ENCODE data around the gene FAM171A2.
"Not testable (repeated sequence)": the region's sequence is repeated elsewhere in the genome, so short reads cannot be mapped to it uniquely, and the experiment has no call there.

The FAM171A2 gene

DNA sequence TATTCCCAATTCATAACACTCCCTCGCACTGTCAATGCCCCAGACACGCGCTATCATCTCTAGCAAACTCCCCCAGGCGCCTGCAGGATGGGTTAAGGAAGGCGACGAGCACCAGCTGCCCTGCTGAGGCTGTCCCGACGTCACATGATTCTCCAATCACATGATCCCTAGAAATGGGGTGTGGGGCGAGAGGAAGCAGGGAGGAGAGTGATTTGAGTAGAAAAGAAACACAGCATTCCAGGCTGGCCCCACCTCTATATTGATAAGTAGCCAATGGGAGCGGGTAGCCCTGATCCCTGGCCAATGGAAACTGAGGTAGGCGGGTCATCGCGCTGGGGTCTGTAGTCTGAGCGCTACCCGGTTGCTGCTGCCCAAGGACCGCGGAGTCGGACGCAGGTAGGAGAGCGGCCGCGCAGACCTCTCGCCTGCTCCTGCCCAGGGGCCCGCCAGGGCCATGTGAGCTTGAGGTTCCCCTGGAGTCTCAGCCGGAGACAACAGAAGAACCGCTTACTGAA is 18.7 kb downstream of the FAM171A2 start, which contains the start of gene GRN:
Gene GRN, plus strand, starts transcription at position 364 of the 515 bp plus-strand sequence. CDS start 3,863 bp downstream, outside the sequence.
- peak; percentile 99 for DNase-seq

GRCh38 chr17:44343510-44344209 is 20.0 kb downstream of the FAM171A2 start:
- DNase-seq: no peak

GRCh38 chr17:44340553-44340952 is 23.1 kb downstream of the FAM171A2 start:
- not testable (repeated sequence) for DNase-seq

DNA sequence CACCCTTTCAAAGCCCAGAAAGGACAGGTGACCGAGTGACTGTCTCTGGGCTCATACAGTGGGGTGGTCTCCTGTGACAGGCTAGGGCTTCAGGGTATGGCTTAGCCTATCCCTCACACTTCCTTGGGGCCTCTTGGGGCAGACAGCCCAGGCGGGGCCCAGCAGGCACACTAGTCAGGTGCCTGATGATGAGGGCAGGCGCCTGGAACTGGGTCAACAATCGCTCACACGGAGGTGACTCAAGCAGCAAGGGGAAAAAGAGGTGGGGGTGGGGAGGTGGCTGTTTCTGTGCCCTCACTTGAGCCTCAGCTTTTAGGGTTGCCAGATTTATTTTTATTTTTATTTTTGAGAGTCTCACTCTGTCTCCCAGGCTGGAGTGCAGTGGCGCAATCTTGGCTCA is 25.0 kb downstream of the FAM171A2 start:
- no peak for DNase-seq

DNA sequence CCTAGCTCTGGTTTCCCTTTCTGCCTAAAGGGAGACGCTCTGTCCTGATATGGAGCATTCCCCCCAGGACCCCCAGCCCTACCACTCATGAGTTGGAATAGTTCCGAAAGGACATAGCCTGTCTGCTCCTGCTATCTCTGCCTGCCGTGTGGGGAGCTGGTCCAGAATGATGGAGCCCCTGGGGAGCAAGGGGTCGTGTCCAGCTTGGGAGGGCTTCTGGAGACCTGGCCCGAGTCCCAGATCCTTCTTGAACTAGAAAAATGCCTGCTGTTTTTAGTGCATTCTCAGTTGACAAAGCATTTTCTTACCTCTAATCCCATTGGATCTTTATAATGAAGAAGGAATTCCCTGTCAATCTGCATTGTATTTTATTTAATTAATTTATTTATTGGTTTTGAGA is 27.7 kb downstream of the FAM171A2 start:
- no peak for DNase-seq

- no peak for DNase-seq
Observed at GRCh38 chr17:44335564-44335963, 28.1 kb downstream of the FAM171A2 start.

- DNase-seq: peak in 1 of 2 experiments; percentile 30
Observed at GRCh38 chr17:44334727-44335126, 28.9 kb downstream of the FAM171A2 start.

GRCh38 chr17:44334315-44334714 is 29.3 kb downstream of the FAM171A2 start:
- DNase-seq: no peak

DNA sequence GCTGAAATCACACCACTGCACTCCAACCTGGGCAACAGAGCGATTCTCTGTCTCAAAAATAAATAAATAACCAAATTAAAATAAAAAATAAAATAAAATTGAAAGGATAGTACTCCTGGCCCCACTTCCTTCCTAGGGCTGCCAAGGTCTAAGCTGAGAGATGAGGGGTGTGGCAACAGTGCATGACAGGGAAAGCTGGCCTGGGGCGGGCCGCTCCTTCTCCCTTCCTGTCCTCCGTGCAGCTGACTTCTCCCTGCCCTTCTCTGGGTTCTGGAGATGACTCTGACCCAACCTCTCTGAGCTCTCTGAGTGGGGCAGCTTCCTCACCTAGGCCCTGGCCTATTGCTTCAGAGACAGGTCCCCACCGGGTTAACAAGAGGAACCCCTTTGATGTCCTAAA is 30.3 kb downstream of the FAM171A2 start:
- no peak for DNase-seq

DNA sequence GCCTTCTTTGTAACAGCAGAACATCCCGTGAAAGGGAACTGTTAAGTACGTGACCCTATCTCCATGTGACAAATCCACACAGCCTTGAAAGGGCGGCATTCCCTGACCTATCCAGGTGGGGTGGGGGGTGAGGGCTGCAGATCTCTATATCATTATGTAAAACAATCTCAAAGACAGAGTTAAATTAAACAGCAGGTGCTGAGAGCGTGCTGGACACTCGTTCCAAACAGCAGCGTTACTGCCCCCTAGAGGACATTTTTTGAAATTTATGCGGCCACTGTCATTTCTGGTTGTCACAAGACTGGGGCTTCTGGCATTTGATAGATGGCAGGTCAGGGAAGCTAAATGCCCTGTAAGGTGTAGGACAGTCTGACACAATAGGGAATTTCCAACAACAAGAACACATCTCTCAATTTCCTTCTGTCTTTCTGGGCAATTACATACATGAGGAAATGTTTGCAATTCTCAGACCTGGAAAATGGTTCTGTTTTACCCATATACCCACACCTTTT is 32.3 kb downstream of the FAM171A2 start:
- peak; percentile 93 to 97 for DNase-seq

DNA sequence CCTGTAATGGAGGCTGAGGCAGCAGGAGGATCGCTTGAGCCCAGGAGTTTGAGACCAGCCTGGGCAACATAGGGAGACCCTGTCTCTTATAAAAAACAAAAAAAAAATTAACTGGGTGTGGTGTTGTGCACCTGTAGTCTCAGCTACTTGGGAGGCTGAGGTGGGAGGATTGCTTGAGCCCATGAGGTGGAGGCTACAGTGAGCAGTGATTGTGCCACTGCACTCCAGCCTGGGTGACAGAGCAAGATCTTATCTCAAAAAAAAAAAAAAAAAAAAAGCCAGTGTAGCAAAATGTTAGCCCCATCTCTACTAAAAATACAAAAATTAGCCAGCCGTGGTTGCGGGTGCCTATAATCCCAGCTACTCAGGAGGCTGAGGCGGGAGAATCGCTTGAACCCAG is 33.4 kb downstream of the FAM171A2 start:
- not testable (repeated sequence) for DNase-seq

DNA sequence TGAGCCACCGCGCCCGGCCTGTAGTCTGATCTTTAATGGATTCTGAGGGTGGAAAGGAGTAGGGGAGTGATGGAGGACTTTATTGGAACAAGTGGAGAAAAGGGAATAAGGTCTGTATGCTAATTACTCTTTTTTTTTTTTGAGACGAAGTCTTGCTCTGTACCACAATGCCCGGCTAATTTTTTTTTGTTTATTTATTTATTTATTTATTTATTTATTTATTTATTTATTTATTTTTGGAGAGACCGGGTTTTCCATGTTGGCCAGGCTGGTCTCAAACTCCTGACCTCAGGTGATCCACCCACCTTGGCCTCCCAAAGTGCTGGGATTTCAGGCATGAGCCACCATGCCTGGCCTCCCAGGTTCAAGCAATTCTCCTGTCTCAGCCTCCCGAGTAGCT is 34.1 kb downstream of the FAM171A2 start:
- DNase-seq: not testable (repeated sequence)

DNA sequence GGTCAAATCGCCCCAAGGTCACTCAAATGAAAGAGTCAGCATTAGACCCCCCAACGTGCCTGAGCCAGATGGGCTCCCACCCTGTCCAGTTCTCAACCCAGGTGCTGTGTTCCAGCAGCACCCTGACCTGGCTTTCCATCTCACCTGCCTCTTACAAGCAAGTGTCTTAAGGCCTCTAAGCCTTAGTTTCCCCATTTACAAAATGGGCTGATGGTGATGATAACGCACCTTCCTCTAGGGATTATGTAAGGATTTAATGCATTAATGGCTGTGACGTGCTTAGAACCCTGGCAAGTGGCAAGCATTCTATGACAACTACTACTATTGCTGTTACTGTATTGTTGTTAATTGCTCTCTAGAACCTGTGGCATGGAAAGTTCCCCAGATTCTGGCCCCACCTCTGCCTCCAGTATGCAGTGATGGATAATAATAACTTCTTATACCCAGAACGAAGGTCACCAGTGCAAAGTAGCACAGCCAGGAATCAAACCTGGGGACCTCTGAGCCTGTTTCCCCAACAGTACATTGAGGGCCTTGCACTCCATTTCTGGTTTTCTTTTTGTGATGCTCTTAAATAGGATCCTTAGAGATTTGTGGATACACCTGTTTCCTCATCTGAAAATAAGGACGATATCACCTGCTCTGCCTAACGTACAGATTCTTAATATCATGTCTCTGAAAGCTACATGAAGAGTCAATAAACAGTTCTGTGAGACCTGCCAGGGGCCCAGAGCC is 35.8 kb downstream of the FAM171A2 start:
- DNase-seq: no peak

DNA sequence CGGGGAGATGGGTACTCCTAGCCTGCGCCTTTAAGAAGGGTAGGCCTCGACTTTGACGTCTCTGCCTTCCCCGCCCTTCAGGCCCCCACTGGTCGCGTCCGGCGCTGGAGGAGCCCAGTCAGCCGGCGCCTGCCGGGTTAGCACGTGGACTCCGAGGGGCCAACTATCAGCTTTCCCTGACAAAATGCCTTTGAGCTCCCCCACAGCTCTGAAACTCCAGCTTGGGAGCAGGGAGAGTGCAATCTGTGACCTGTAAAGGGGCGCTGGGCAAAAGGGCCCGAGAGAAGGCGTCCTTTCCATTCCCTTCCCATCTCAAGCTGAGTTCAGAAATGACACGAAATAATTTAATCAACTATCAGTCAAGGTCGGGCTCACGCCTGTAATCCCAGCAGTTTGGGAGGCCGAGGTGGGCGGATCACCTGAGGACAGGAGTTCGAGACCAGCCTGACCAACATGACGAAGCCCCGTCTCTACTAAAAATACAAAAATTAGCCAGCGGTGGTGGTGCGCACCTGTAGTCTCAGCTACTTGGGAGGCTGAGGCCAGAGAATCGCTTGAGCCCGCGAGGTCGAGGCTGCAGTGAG is 36.7 kb downstream of the FAM171A2 start:
- DNase-seq: peak; percentile 96 to 99

- peak; percentile 62 to 98 for DNase-seq
Observed at GRCh38 chr17:44324571-44325275, 38.9 kb downstream of the FAM171A2 start, which contains the start of gene SLC25A39. TSS of gene SLC25A39 (minus strand) at chr17:44324823. CDS start at chr17:44323562, 1,261 bp downstream.

GRCh38 chr17:44324092-44324570 is 39.5 kb downstream of the FAM171A2 start:
- DNase-seq: no peak

DNA sequence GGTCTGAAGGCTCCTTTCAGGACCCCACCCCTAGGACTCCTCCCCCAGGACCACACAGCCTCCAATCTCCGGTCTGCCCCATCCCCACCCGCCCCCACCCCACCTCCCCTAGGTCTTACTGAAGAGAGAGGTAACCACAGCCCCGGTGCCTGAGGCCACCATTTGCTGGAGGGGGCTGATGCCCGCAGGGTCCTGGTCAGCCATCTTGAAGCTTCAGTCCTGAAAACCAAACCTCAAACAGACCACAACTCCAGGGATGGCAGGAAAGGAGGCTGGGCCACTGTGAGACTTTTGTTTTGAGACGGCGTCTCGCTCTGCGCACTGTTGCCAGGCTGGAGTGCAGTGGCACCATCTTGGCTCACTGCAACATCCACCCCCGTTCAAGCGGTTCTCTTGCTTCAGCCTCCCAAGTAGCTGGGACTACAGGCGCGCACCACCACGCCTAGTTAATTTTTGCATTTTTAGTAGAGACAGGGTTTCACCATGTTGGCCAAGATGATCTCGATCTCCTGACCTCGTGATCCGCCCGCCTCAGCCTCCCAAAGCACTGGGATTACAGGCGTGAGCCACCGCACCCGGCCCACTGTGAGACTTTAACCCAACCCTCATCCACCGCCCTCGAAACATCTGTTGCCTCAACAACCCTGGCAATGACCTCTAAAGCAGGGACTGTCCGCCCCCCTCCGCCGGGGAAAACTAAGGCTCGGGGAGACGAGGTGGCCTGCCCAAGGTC is 40.1 kb downstream of the FAM171A2 start:
- DNase-seq: no peak

DNA sequence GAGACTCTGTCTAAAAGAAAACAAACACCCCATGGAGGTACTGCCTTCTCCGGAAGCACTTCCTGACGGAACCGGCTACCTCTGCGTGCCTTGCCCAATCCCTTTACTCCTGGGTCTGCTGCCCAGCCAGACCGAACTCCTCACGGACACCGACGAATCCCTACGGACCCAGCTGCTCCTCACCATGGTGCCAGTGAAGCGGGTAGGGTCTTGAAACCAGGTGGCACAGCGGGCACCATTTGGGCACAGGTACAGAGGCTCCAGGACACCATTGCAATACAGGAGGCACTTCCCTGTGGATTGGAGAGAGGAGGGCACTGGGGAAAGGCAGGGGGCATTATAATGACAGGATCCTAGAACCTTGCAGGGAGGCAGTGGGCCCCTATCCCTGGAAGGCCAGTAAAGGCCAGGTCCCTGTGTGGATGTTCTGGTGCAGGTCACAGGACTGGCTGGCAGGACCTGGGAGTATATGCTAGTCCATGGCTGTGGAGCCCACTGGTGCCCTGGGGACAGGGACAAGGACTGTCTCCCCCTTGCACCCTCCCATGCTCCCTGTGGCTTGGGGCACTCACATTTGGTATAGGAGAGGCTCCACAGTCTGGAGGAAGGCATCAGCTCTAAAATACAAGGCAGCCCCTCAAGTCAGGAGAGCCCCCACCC is 41.3 kb downstream of the FAM171A2 start:
- no peak for DNase-seq

GRCh38 chr17:44321246-44322120 is 42.2 kb downstream of the FAM171A2 start:
- no peak for DNase-seq

GRCh38 chr17:44320066-44320465 is 43.6 kb downstream of the FAM171A2 start:
- DNase-seq: no peak

All from NCI-H526 (cell line).